HG02870 (cell line): ENCODE data around the gene PLEKHA6.
"Not testable (repeated sequence)": the region's sequence is repeated elsewhere in the genome, so short reads cannot be mapped to it uniquely, and the experiment has no call there.

Experiments used
- ATAC-seq: cut with Tn5 transposase; IDR thresholded peaks from one replicate; pipeline ENCODE4 v1.9.1; 2021; ENCODE audit warnings: mild to moderate bottlenecking, moderate library complexity; ENCODE audit not compliant: unreplicated experiment

PLEKHA6 gene

DNA sequence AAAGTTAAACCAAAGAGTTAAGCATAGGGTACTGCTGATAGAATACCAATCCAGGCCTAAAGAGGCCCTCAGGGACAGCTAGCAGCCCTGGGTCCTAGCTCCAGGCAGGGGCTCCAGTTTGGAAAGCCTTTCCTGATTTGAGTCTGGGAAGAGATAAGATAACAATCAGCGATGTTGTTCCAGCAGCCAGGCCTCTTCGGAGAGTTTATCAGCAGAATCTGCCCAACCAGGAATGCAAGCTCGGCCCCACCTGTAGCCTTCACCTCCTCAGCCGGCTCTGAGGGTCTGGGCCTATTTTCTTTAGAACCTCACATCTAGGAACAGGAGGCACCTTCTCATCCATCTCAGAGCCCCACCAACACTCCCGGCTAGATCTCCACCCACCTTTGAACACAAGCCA, 42.6 kb downstream of the PLEKHA6 start:
- no peak for ATAC-seq

DNA sequence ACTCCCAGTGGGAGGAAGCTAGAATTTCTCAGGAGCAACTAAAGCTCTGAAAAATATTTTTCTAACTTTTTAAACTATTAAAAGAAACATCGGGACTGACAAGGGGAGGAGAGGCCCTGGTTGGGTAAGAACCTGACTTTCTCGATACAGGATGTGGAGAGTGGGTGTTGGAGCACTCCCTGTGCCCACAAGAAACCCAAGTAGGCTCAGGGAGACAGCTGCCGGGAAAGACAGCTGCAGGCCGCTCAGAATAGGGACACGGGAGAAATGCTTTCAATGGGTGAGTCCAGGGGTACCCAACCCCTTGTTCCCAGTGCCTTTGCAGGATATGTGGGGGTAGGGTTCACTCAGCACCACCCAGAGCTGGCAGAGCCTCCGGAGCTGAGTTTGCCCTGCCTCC, 43.6 kb downstream of the PLEKHA6 start:
- no peak for ATAC-seq

DNA sequence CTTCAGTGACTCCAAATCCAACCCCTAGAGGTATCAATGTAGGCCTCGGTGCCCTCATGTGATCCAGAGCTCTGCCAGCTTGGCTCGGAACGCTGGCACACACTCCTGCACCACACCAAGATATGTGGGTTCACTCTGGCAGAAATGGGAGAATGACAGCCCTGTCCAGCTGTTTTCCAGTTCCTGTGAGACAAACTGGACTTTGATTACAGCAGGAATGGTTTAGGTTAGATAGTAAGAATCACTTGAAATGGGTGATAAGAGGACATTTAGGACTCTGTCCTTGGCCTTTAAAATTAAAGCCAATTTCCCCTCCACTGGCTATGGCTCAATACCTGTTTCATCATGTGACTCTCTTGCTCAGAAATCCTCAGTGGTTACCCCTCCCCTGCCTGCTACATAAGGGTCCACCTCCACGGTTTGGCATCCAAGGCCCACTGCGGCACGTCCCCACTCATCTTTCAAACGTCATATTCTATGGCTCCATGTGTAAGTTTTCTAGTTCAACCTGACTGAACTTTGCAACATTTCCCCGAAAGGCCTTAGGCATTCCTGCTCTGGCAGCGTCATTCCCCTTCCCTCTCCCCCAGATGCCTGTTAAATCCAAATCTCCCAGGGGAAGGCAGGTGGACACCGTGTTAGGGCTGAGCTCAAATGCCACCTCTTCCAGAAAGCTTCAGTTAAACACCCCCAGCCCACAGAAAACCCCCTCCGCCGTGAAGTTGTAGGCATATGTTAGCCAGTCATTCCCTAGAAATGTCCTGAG, 44.7 kb downstream of the PLEKHA6 start:
- ATAC-seq: no peak

DNA sequence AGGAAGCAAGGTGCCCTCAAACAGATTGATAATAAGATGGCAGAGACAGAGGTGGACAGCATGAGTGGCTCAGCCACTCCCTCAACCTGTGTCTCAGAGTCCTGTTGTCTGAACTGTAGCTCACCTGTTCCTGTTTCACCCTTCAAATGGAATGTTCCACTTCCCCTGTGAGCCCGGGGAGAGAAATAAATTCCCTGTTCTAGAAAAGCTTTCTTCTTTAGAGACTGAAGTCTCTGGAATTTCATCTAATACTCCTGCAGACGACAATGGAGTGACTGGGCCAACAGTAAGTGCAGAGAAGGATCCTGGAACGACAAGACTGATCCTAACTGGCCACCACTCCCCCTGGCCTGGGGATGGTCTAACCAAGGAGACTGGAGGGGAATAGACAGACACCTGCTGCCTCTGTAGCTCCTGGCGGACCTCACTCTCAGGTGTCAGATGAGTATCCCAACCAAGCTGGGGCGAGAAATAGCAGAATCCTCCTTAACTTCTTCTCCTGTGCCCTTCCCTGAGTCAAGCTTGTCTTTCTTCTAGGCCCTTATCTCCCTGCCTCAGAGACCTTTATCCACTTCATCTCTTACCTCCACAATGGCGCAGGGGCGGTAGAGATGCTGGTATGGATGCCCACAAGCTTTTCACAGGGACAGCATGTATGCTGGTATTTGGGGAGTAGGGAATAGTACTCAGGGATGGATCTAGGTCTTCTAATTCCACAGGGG, 45.4 kb downstream of the PLEKHA6 start:
- ATAC-seq: no peak

DNA sequence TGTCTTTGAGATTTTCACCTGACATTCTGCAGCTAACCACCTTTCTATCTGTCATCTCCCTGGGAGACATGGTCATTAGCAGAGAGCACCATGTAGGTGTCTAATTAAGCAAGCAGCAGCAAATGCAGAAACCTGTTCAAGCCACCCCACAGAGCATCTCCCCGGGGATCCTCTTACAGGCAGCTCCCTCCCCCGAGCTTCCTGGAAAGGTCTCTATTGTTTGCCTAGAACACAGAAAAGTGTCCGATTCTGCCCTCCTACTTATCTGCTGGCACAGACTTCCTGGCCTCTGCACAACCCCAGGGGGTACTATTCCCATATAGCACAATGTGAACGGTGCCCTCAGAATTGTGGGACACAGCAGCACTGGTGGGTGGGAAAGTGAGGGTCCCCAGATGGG, 46.1 kb downstream of the PLEKHA6 start:
- no peak for ATAC-seq

DNA sequence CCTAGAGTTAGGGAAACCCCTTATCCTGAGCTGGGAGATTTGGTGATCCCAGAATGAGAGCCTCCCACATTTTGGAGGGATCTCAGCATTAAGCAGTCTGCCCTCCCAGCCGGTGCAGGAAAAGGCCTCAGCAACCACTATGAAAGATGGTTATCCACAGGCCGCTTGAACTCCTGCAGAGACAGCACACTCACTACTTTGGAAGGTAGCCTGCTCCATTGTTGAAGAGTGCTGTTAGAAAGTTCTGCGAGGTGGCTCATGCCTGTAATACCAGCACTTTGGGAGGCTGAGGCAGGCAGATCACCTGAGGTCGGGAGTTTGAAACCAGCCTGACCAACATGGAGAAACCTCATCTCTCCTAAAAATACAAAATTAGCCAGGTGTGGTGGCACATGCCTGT, 48.8 kb downstream of the PLEKHA6 start:
- ATAC-seq: not testable (repeated sequence)

DNA sequence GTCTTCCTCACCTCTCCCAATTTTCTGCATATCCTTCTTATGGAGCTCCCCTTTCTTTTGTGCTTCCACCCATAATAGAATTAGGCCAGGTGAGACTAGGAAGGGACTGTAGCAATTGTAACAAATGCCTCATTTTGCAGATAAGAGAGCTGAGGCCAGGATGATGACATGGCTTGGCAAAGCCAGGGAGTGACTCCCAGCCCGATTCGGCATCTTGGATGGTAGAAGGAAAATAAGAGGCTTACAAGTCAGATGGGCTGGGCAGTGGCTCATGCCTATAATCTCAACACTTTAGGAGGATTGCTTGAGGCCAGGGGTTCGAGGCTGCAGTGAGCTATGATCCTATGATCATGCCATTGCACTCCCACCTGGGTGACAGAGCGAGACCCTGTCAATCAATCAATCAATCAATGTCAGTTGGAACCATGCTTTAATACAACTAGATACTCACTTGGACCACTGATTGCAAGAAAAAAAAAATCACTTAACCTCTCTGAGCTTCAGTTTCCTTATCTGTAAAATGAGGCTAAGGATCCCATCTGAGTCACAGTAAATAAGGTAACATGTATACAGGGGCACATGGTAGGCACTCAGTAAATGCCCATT, 51.6 kb downstream of the PLEKHA6 start:
- no peak for ATAC-seq

DNA sequence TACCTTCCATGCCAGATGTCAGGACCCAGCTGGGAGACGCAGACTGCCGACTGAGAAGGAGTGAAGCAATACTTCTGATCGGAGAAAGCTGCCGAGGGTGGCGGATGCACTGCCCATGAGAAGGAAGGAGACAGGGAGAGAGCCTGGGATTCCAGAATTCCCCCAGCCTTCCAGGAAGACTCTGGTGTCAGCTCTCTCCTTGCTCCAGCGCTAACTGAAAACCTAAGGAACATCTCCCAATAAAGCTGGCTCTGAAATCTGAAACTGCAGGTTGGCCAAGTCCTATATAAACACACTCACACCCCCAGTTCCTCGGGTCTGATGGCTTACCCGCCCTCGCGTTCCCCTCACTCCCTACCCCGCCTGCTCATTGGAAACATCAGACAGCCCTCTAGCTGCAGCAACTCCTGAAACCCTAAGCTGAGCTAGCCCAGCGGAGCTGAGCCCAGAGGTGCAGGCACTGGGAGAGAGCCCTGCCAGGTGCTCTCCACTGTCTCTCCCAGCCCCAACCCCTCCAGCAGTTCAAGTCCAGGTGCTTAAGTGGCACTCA, 52.3 kb downstream of the PLEKHA6 start:
- ATAC-seq: no peak

DNA sequence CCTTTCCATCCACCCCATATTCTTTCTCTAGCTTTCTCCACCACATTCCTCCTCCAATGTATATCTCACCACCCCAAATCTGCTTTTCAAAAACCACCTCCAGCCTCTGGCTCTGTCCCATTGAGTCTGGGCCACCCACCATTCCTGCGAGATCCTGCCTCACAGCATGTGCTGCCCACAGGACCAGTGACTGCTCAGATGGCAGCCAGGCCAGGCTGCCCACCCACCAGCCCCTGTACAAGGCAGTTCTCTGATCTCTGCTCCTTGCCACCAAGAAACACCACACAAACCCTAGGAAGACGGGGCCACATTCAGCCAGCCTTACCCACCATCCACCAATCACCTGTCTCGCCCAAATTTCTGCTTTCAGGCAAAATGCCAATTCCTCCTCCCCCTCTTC, 53.7 kb downstream of the PLEKHA6 start:
- ATAC-seq: no peak

DNA sequence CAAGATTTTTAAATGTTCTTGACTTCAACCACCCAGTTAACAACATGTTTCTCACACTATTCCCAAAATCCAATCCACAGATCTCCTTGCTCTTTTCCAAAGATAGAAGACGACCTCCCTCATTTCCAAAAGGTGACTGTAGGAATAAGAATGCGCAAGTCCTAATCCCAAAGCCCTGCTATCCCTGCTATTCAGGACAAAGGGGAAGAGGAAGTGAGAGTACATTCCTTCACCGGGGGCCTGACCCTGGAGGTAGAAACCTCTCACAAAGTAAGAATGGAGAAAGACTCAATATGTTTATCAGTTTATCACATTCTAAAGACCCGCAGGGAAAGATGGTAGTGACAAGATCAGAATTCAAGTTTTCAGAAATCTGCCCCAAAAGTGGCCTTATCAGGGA, 55.7 kb downstream of the PLEKHA6 start:
- ATAC-seq: no peak

DNA sequence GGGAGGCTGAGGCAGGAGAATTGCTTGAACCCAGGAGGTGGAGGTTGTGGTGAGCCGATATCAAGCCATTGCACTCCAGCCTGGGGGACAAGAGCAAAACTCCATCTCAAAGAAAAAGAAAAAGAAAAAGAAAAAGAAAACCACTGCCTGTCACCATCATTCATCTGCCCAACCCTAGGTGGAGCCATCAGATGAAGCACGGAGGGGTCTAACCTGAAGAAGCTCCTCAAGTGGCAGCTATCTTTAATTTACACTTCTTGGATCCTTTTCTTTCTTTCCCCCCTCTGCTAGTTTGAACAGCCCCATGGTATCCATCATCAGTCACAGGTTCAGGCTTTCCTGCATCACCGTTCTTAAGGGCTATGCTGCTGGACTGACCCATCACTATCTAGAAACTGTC, 57.0 kb downstream of the PLEKHA6 start:
- no peak for ATAC-seq

DNA sequence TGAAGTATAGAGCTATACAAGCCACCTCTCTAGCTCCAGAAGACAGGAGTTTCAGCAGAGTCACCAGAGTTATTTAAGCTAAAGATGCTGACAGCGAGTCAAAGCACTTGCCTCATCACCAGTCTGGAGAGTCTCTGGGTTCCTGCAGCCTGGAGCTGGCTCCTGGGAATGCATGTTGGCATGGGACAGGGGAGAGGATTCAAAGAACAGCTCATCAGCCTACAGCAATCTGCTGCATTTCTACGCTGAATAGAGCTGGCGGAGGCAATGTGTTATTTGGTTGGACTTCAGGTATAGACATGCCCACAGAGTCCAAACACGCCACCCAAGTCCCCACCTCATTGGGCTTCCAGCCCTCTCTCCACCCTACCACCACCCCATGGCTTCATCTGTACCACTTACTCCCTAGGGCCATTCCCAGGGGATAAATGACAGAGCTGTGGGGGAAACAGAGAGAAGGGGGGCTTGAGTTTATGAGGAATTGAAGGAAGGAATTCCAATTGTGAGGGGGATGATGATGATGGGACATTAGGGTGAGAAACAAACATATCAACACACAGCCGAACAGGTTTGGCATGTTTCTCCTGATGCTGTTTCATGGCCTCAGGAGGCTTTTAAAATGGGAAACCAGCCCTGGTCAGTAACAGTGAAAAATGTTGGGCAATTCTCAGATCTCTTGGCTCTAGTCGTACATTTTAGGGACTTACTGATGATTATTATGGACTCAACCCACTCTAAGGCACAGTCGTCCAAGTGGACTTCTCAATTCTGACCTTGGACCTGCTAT, 58.4 kb downstream of the PLEKHA6 start:
- no peak for ATAC-seq

DNA sequence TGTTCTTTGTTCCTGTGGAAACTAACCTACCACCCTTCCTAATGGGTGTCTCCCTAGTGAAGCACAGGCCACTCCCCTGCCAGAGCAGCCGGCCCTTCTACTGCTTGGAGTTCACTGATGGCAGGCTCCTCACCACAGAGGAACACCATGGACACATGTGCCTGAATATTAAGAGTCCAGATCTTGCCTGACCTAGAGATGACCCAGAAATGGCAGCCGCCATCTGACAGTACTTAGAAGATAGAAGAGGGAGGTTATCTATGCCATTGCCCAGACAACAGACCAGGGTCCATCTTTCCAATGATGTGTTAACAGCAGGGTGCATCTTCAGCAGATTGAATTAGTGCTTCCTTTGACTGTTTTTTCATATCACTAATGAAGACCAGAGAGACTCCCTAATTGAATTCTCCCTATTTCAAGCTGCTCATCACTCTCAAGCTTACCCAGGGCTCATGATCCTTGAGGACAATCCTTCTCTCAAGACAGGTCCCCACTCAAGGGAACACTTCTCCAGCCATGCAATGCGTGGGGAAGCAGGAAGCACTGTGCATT, 59.8 kb downstream of the PLEKHA6 start:
- no peak for ATAC-seq

DNA sequence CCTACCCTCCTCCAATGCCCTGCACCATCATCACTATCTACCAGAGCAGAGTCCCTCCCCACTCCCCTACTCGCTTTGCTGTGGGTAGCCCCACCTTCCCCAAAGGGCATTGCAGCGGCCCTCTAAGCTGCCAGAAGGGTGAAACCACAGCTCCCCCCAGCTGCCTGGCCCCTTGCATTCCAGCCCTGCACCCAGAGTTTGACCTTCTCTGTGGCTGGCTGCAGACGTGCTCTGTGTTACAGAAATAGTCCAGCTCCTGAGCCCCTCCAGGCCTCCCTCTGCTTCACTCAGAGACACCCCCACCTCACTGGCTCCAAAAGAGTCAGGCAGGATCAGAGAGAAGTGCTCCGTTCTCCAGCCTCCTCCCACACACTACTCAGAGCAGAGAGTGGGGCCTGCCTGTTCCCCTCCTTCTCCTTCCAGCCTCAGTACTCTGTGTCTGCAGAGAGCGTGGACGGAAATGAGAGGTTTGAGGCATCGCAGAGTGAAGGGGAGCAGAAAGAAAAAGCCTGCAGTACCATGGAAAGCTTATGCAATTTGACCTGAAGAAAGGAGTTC, 63.2 kb downstream of the PLEKHA6 start:
- ATAC-seq: no peak

DNA sequence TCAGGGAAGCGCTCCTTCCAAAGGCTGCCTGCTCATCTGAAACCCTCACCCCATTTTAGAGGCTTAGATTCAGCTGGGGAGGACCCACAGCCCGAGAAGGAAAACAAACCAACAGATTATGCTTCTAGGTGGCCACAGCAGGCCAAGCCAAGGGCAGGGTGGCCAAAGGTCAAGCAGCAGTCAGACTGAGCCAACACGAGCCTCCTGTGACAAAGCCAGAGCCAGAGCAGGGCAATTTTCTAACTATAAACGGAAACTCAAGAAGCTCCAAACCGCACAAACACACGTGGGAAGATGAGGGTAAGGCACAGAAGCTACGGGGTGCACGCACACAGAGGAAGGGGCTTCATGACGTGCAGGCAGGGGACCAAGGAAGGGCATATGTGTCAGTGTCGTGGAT, 64.1 kb downstream of the PLEKHA6 start:
- no peak for ATAC-seq

DNA sequence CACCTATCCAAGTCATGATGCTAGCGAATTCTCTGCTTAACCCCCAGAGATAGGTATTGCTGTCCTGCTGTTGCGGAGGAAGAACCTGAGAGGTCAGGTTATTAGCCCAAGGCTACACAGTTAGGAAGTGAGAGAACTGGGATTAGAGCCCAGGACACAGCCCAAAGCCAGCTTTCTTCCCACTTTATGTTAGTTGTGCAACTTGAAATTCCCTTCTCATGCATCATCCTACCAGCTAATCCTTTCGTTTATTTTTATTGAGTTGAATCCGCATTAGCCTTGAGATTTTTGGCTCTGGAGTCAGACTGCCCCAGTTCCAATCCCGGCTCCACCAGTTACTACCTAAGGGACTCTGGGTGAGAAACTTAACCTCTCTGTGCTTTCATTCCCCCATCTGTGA, 65.4 kb downstream of the PLEKHA6 start:
- ATAC-seq: no peak

DNA sequence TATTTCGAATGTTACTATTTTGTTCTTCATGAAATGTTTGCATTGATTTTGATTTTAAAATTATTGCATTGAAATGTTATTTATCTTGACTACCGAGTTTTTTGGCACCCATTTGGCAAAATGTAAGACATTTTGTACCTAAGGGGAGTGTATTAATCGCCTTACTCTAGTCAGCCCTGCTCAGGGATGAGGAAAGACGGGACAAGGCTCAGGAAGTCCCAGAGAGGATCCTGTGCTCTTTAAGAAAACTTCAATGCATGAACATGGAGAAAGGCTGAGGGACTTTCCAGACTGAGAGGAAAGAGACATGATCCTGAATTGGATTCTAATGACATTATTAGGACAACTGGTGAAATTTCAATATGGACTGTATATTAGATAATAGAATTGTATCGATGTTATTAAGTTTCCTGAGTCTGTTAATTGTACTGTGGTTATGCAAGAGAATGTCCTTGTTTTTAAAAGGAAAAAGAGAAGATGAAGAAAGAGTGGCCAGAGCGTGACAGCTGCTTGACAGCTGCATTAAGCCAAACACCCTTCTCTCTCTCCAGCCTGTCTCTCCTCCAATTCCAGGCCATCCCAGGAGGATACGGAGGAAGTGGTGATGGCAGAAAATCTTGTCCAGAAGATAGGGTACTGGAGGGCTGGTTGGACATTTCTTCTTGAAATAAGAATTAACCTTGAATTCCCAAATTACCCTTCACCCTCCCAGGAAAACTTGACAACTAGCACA, 66.0 kb downstream of the PLEKHA6 start:
- ATAC-seq: no peak

DNA sequence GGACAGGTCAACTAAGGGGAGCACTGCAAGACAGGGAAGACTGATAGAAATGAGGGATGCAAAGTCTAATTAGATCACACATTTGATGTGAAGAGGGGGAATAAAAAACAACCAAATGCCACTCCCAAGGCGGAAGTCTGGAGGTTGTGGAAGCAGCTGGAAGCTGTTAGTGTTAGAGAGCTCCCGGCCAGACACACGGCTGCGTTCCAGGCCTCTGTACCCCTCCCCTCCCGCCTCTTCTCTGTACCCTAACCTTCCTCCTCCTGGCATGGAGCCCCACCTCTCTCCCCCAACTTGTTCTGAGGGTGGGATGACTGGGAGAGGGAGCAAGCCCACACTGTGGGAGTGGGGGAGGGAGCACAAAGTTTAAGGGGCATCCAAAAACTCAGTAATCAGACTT, 67.0 kb downstream of the PLEKHA6 start:
- ATAC-seq: no peak

DNA sequence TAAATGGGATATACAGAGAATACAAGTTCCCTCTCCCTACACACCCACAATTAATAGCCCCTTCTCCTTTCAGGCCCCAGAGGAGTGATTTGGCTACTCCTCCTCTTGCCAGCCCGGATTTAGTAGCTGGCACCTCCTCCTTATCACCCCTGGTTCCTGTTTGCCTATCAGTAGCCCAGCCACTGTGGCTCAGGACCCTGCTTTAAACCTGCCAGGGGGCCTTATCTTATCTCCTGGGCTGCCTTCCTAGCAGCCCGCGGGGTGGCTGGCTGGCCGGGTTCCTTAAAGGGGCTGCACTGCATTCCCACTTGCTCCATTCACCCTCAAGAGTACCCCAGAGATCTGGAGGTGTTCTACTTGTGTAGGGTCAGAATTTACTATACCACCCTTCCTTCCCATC, 70.4 kb downstream of the PLEKHA6 start:
- no peak for ATAC-seq
